GM13977 (cell line): Measurements from ENCODE around the gene PRKG2.

Experiments
- DNase-seq: peaks from one replicate; pipeline ENCODE4 v3.0.0; 2012; ENCODE audit warnings: low spot score
- CTCF ChIP-seq: IDR thresholded peaks from 2 replicates; pipeline ENCODE4 v1.5.1; 2012; ENCODE audit warnings: mild to moderate bottlenecking, control low read depth; ENCODE audit not compliant: insufficient read depth; ENCODE audit errors: extremely low read depth, missing control alignments
- in situ Hi-C: fragments of 300-500 bp; cut with MboI; formaldehyde crosslinking; loops from one replicate; pipeline ENCODE4 v1.12.0; 2022; ENCODE audit warnings: low sequenced_read_pairs, low pct_unique_long_range_greater_than_20kb, mixed read lengths, inconsistent platforms; ENCODE audit not compliant: unreplicated experiment

PRKG2 gene

DNA sequence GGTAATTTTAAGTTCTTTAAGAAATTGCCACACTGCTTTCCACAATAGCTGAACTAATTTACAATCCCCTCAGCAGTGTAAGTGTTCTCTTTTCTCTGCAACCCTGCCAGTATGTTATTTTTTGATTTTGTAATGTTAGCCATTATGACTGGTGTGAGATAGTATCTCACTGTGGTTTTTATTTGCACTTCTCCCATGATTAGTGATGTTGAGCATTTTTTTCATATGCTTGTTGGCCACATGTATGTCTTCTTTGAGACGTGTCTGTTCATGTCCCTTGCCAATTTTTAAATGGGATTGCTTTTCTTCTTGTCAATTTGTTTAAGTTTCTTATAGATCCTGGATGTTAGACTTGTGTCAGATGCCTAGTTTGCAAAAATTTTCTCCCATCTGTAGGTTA is 98.5 kb downstream of the PRKG2 start:
- in situ Hi-C loops = no loop called here
- no peak for TF ChIP-seq CTCF
- no peak for DNase-seq

- no peak for DNase-seq
- TF ChIP-seq CTCF = no peak
- in situ Hi-C loops = no loop called here
Observed at GRCh38 chr4:81113024-81113423, 102.0 kb downstream of the PRKG2 start.

DNA sequence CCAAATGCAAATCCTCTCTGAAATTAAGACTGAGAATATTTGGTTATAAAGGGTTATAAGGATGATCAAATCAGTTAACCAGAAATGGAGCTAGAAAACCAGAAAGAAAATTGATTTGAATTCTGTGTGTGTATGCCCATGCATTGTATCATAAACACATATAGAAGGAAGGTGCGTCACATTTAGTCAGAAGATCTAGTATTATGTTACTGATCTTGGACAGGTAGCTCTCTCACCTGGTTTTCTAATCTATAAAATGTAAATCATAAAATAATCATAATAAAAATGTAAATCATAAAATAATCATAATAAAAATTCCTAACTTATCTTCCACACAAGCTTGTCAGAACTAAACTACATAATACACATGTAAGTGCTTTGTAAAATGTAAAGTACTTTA is 105.7 kb downstream of the PRKG2 start:
- in situ Hi-C loops = no loop called here
- TF ChIP-seq CTCF = no peak
- no peak for DNase-seq

DNA sequence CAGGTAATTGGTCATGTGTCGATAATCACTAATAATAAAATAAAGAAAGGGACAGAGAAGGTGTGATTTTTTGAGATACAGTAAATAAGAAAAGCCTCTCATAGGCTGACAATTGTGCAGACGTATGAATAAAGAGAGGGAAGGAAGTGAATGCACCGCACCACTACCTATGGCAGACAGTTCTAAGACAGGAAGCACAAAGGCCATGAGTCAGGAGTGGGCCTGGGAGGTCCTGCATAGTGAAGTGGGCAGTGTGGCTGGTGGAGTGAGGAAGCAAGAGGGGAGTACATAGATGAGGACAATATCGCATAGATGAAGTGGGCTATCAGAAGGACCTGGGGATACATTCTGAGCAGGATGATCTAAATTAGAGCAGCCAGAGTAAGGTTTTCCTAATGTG is 108.9 kb downstream of the PRKG2 start:
- DNase-seq = no peak
- TF ChIP-seq CTCF = no peak
- in situ Hi-C loops = no loop called here

DNA sequence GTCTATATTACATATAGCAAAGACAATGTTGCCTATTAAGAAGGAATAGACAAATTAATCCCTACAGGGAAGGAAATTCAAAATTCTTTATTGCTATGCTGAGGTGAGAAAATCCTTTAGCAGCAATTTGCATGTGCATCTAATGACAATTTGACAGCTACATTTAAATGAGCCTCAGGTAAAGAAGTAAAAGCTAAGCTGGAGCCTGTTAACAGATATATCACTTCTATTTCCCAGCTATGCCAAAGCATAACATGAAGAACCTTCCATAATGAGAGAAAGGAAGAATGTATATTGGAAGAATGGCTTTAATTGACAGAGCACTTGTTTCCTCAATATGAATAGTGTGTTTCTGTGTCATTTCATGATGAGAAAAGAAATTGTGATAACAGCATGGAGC is 112.9 kb downstream of the PRKG2 start:
- no peak for TF ChIP-seq CTCF
- in situ Hi-C loops = no loop called here
- DNase-seq = no peak

DNA sequence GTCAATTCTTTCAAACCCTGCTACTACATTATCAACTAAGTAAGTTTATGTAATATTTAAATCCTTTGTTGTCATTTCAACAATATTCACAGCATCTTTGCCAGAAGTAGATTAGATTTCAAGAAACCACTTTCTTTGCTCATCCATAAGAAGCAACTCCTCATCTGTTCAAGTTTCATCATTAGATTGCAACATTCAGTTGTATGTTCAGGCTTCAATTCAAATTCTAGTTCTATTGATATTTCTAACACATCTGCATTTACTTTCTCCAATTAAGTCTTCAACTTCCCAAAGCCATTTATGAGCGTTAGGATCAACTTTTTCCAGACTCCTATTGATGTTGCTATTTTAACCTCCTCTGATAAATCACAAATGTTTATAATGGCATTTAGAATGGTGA is 118.5 kb downstream of the PRKG2 start:
- DNase-seq = no peak
- in situ Hi-C loops = no loop called here
- TF ChIP-seq CTCF = no peak

GRCh38 chr4:81095389-81095788 is 119.6 kb downstream of the PRKG2 start:
- DNase-seq = no peak
- no peak for TF ChIP-seq CTCF
- in situ Hi-C loops = no loop called here
